ENCODE data around the gene IGSF9.

IGSF9 gene

GRCh38 chr1:159897962-159898361, 47.5 kb downstream of the IGSF9 start:
- DNase-seq (ENCODE audit: low read depth in 2 of 2) = no peak

GRCh38 chr1:159896546-159896930, 48.9 kb downstream of the IGSF9 start:
- DNase-seq (ENCODE audit: low read depth in 2 of 2) = no peak

- DNase-seq (ENCODE audit: low read depth in 2 of 2) = no peak
These were observed 49.4 kb downstream of the IGSF9 start for GRCh38 chr1:159895836-159896545.

- no peak for DNase-seq (ENCODE audit: low read depth in 2 of 2)
These were observed 50.1 kb downstream of the IGSF9 start for GRCh38 chr1:159895286-159895685.

GRCh38 chr1:159892944-159893343, 52.5 kb downstream of the IGSF9 start:
- no peak for DNase-seq (ENCODE audit: low read depth in 2 of 2)

GRCh38 chr1:159891275-159892157, 53.9 kb downstream of the IGSF9 start:
- peak; percentile 40 to 64 for DNase-seq (ENCODE audit: low read depth in 2 of 2)

GRCh38 chr1:159890390-159890789, 55.0 kb downstream of the IGSF9 start:
- DNase-seq (ENCODE audit: low read depth in 2 of 2) = no peak

- no peak for DNase-seq (ENCODE audit: low read depth in 2 of 2)
These were observed 55.6 kb downstream of the IGSF9 start for GRCh38 chr1:159889821-159890252.

GRCh38 chr1:159889202-159889601, 56.2 kb downstream of the IGSF9 start:
- DNase-seq (ENCODE audit: low read depth in 2 of 2) = no peak

GRCh38 chr1:159884296-159884695, 61.1 kb downstream of the IGSF9 start:
- DNase-seq (ENCODE audit: low read depth in 2 of 2) = no peak

- no peak for DNase-seq (ENCODE audit: low read depth in 2 of 2)
These were observed 62.3 kb downstream of the IGSF9 start for GRCh38 chr1:159883134-159883533.

GRCh38 chr1:159882527-159882862, 62.9 kb downstream of the IGSF9 start:
- DNase-seq (ENCODE audit: low read depth in 2 of 2) = no peak

GRCh38 chr1:159881622-159882526, 63.5 kb downstream of the IGSF9 start:
- DNase-seq (ENCODE audit: low read depth in 2 of 2) = peak in 1 of 2 donors; percentile 6

GRCh38 chr1:159880430-159880829, 65.0 kb downstream of the IGSF9 start:
- no peak for DNase-seq (ENCODE audit: low read depth in 2 of 2)

GRCh38 chr1:159879977-159880376, 65.4 kb downstream of the IGSF9 start:
- no peak for DNase-seq (ENCODE audit: low read depth in 2 of 2)

- DNase-seq (ENCODE audit: low read depth in 2 of 2) = no peak
These were observed 66.3 kb downstream of the IGSF9 start for GRCh38 chr1:159879136-159879535.

- no peak for DNase-seq (ENCODE audit: low read depth in 2 of 2)
These were observed 67.5 kb downstream of the IGSF9 start for GRCh38 chr1:159877695-159878444.
